G401 (cell line): Measurements from ENCODE around the gene BRD4. TPM values are rescaled to one million over a fixed set of nuclear protein-coding genes. Genes with fewer than 3 reads are reported as not detected.
A peak's percentile ranks its signal among the peaks of the same experiment; 100 is the strongest.

Experiments used
- DNase-seq: peaks from one replicate; pipeline ENCODE4 v3.0.0-alpha.2; 2015; ENCODE audit warnings: low spot score
- in situ Hi-C: cut with HindIII; loops from 2 replicates; pipeline ENCODE4 v1.10.0; 2016; ENCODE audit warnings: low sequenced_read_pairs, mixed read lengths
- total RNA-seq: library from RNA; depleted of rRNA; stranded (reverse); fragments of >200 nt; shearing (Covaris generic); gene quantifications from 2 replicates; pipeline ENCODE4 v1.2.3, GENCODE V29; 2014

The BRD4 gene
- total RNA-seq, 1 experiment from 2014 or later = 8.6 TPM

- peak; percentile 87 for DNase-seq
- in situ Hi-C loops = loop anchor here (5.0 kb wide), 1 partner anchor 47 kb away; no protein-coding TSS in a partner anchor
These were observed 37.8 kb downstream of the BRD4 start for GRCh38 chr19:15294561-15294990.

GRCh38 chr19:15293781-15294491 lies 38.4 kb downstream of the BRD4 start:
- in situ Hi-C loops = loop anchor here (5.0 kb wide), 1 partner anchor 47 kb away; no protein-coding TSS in a partner anchor
- no peak for DNase-seq

- in situ Hi-C loops = loop anchor here (5.0 kb wide), 1 partner anchor 46 kb away; no protein-coding TSS in a partner anchor
- DNase-seq = no peak
These were observed 39.3 kb downstream of the BRD4 start for GRCh38 chr19:15292847-15293582.

GRCh38 chr19:15292140-15292539 lies 40.2 kb downstream of the BRD4 start:
- in situ Hi-C loops = loop anchor here (5.0 kb wide), 1 partner anchor 45 kb away; no protein-coding TSS in a partner anchor
- no peak for DNase-seq

- in situ Hi-C loops = loop anchor here (5.0 kb wide), 1 partner anchor 44 kb away; no protein-coding TSS in a partner anchor
- DNase-seq = no peak
These were observed 40.8 kb downstream of the BRD4 start for GRCh38 chr19:15291548-15292021.

- DNase-seq = no peak
- in situ Hi-C loops = loop anchor here (5.0 kb wide), 1 partner anchor 44 kb away; no protein-coding TSS in a partner anchor
These were observed 41.2 kb downstream of the BRD4 start for GRCh38 chr19:15291089-15291488.

GRCh38 chr19:15290166-15290565 lies 42.2 kb downstream of the BRD4 start:
- in situ Hi-C loops = loop anchor here (5.0 kb wide), 1 partner anchor 43 kb away; no protein-coding TSS in a partner anchor
- no peak for DNase-seq

- DNase-seq = no peak
- in situ Hi-C loops = loop anchor here (5.0 kb wide), 1 partner anchor 42 kb away; no protein-coding TSS in a partner anchor
These were observed 42.7 kb downstream of the BRD4 start for GRCh38 chr19:15289673-15290072.

- DNase-seq = peak; percentile 86
- in situ Hi-C loops = no loop called here
These were observed 44.0 kb downstream of the BRD4 start for GRCh38 chr19:15288146-15288963.

- in situ Hi-C loops = no loop called here
- no peak for DNase-seq
These were observed 44.8 kb downstream of the BRD4 start for GRCh38 chr19:15287496-15287895.

GRCh38 chr19:15286688-15287365 lies 45.5 kb downstream of the BRD4 start:
- no peak for DNase-seq
- in situ Hi-C loops = no loop called here

GRCh38 chr19:15285896-15286591 lies 46.3 kb downstream of the BRD4 start:
- no peak for DNase-seq
- in situ Hi-C loops = no loop called here

- in situ Hi-C loops = loop anchor here (5.0 kb wide), 1 partner anchor 42 kb away; no protein-coding TSS in a partner anchor
- no peak for DNase-seq
These were observed 47.4 kb downstream of the BRD4 start for GRCh38 chr19:15284896-15285295.

GRCh38 chr19:15284091-15284490 lies 48.2 kb downstream of the BRD4 start:
- no peak for DNase-seq
- in situ Hi-C loops = loop anchor here (5.0 kb wide), 1 partner anchor 43 kb away; no protein-coding TSS in a partner anchor

GRCh38 chr19:15283141-15283883 lies 49.0 kb downstream of the BRD4 start:
- in situ Hi-C loops = loop anchor here (5.0 kb wide), 1 partner anchor 44 kb away; no protein-coding TSS in a partner anchor

GRCh38 chr19:15282311-15282705 lies 50.0 kb downstream of the BRD4 start:
- no peak for DNase-seq
- in situ Hi-C loops = loop anchor here (5.0 kb wide), 1 partner anchor 45 kb away; no protein-coding TSS in a partner anchor

More at GRCh38 chr19:15283141-15283883, 49.0 kb downstream of the BRD4 start:
- no peak for DNase-seq
